ENCODE results near the gene SRRM2.

Gene SRRM2

GRCh38 chr16:2736476-2737237 is 15.8 kb upstream of the SRRM2 start:
- no peak for DNase-seq
- in situ Hi-C loops (cut with HindIII; ENCODE audit: low pct_ligation_motif_present, low pct_unique_long_range_greater_than_20kb, low sequenced_read_pairs): no loop called here

GRCh38 chr16:2737238-2737605 is 15.2 kb upstream of the SRRM2 start:
- in situ Hi-C loops (cut with HindIII; ENCODE audit: low pct_ligation_motif_present, low pct_unique_long_range_greater_than_20kb, low sequenced_read_pairs): no loop called here
- no peak for DNase-seq

GRCh38 chr16:2737895-2738418 is 14.5 kb upstream of the SRRM2 start:
- in situ Hi-C loops (cut with HindIII; ENCODE audit: low pct_ligation_motif_present, low pct_unique_long_range_greater_than_20kb, low sequenced_read_pairs): no loop called here
- no peak for DNase-seq

- no peak for DNase-seq
- in situ Hi-C loops (cut with HindIII; ENCODE audit: low pct_ligation_motif_present, low pct_unique_long_range_greater_than_20kb, low sequenced_read_pairs): no loop called here
These were observed 13.8 kb upstream of the SRRM2 start for GRCh38 chr16:2738615-2739014.

GRCh38 chr16:2739625-2740430 is 12.6 kb upstream of the SRRM2 start:
- no peak for DNase-seq
- in situ Hi-C loops (cut with HindIII; ENCODE audit: low pct_ligation_motif_present, low pct_unique_long_range_greater_than_20kb, low sequenced_read_pairs): no loop called here

- in situ Hi-C loops (cut with HindIII; ENCODE audit: low pct_ligation_motif_present, low pct_unique_long_range_greater_than_20kb, low sequenced_read_pairs): no loop called here
- DNase-seq: no peak
These were observed 12.0 kb upstream of the SRRM2 start for GRCh38 chr16:2740476-2740875.

- in situ Hi-C loops (cut with HindIII; ENCODE audit: low pct_ligation_motif_present, low pct_unique_long_range_greater_than_20kb, low sequenced_read_pairs): no loop called here
- no peak for DNase-seq
These were observed 11.3 kb upstream of the SRRM2 start for GRCh38 chr16:2741168-2741567.

- in situ Hi-C loops (cut with HindIII; ENCODE audit: low pct_ligation_motif_present, low pct_unique_long_range_greater_than_20kb, low sequenced_read_pairs): no loop called here
- DNase-seq: no peak
These were observed 10.0 kb upstream of the SRRM2 start for GRCh38 chr16:2742323-2743006.

GRCh38 chr16:2743007-2743810 is 9.2 kb upstream of the SRRM2 start:
- DNase-seq: no peak

GRCh38 chr16:2744711-2745110 is 7.7 kb upstream of the SRRM2 start:
- DNase-seq: no peak
- in situ Hi-C loops (cut with HindIII; ENCODE audit: low pct_ligation_motif_present, low pct_unique_long_range_greater_than_20kb, low sequenced_read_pairs): no loop called here

More at GRCh38 chr16:2743007-2743810, 9.2 kb upstream of the SRRM2 start:
- in situ Hi-C loops (cut with HindIII; ENCODE audit: low pct_ligation_motif_present, low pct_unique_long_range_greater_than_20kb, low sequenced_read_pairs): no loop called here

- in situ Hi-C loops (cut with HindIII; ENCODE audit: low pct_ligation_motif_present, low pct_unique_long_range_greater_than_20kb, low sequenced_read_pairs): no loop called here
- no peak for DNase-seq
These were observed 7.1 kb upstream of the SRRM2 start for GRCh38 chr16:2745116-2745890.

- DNase-seq: no peak
- in situ Hi-C loops (cut with HindIII; ENCODE audit: low pct_ligation_motif_present, low pct_unique_long_range_greater_than_20kb, low sequenced_read_pairs): no loop called here
These were observed 6.5 kb upstream of the SRRM2 start for GRCh38 chr16:2745961-2746360.

- DNase-seq: no peak
- in situ Hi-C loops (cut with HindIII; ENCODE audit: low pct_ligation_motif_present, low pct_unique_long_range_greater_than_20kb, low sequenced_read_pairs): no loop called here
These were observed 3.5 kb upstream of the SRRM2 start for GRCh38 chr16:2748757-2749455.

- no peak for DNase-seq
- in situ Hi-C loops (cut with HindIII; ENCODE audit: low pct_ligation_motif_present, low pct_unique_long_range_greater_than_20kb, low sequenced_read_pairs): no loop called here
These were observed 3.0 kb upstream of the SRRM2 start for GRCh38 chr16:2749476-2749875.

- no peak for DNase-seq
These were observed 2.5 kb upstream of the SRRM2 start for GRCh38 chr16:2749936-2750335.

GRCh38 chr16:2751577-2752034 is 832 bp upstream of the SRRM2 start:
- in situ Hi-C loops (cut with HindIII; ENCODE audit: low pct_ligation_motif_present, low pct_unique_long_range_greater_than_20kb, low sequenced_read_pairs): no loop called here
- DNase-seq: no peak

More at GRCh38 chr16:2749936-2750335, 2.5 kb upstream of the SRRM2 start:
- in situ Hi-C loops (cut with HindIII; ENCODE audit: low pct_ligation_motif_present, low pct_unique_long_range_greater_than_20kb, low sequenced_read_pairs): no loop called here
